ENCODE data around the gene NR4A3. TPM values are rescaled to one million over a fixed set of nuclear protein-coding genes. Genes with fewer than 3 reads are reported as not detected.
A peak's percentile ranks its signal among the peaks of the same experiment; 100 is the strongest.

Gene NR4A3
- polyA plus RNA-seq, 2 of the 4 experiments (the other 2 are of a cell fraction): 1.6 to 2.0 TPM

DNA sequence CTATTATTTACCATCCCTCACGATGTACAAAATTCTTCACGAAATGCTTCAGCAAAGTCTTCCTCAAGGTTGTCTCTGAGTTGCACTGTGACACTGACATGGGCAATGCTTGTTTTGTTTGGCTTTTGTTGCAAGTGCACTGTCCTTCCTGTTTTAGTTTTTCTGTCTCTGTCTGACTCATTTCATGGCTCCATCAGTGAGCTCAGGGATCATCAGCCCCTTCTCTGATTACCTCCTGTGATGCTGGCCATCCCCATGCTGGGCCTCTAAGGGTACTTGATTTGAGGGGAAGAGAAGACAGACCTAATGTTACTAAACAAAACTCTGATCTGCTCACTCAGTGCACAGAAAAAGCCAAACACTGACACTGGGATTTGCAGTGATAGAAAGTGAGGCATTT, 47.2 kb downstream of the NR4A3 start:
- H3K9me3 ChIP-seq: no peaks in the 10 kb centered on the region
- H3K4me2 ChIP-seq: no peak overlapping the region
- TF ChIP-seq, protein P1, sequence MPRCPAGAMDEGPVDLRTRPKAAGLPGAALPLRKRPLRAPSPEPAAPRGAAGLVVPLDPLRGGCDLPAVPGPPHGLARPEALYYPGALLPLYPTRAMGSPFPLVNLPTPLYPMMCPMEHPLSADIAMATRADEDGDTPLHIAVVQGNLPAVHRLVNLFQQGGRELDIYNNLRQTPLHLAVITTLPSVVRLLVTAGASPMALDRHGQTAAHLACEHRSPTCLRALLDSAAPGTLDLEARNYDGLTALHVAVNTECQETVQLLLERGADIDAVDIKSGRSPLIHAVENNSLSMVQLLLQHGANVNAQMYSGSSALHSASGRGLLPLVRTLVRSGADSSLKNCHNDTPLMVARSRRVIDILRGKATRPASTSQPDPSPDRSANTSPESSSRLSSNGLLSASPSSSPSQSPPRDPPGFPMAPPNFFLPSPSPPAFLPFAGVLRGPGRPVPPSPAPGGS (IDR thresholded peaks at IDR 0.05): no peak
- TF ChIP-seq CBX8 (IDR thresholded peaks at IDR 0.05) (no peak), SREBF2 (IDR thresholded peaks at IDR 0.05) (no peak)
- ATAC-seq (peak in 1 of 2 experiments; percentile 31; a peak in 2 of 6 replicates), FAIRE-seq (no peak), DNase-seq (ENCODE audit: low read depth in 1 of 2, low spot score in 1 of 2) (no peak)
- POLR2A ChIA-PET: no interaction called here
- CTCF ChIA-PET: interaction anchor here (1.1 to 3.5 kb wide), 2 partner anchors 13 to 14 kb away, joined by 3 to 9 read pairs; no protein-coding TSS in a partner anchor
- no peak overlapping the region for H3K4me3 ChIP-seq
- H3K27ac ChIP-seq: no peak overlapping the region
- 60% methylated on average over 2 of the region's 2 CpGs for WGBS (ENCODE audit: missing lambda C conversion rate)
- H3K4me1 ChIP-seq: 0 out of 3 replicates have a peak, but pooled peaks cover 4% of the 10 kb centered on the region

DNA sequence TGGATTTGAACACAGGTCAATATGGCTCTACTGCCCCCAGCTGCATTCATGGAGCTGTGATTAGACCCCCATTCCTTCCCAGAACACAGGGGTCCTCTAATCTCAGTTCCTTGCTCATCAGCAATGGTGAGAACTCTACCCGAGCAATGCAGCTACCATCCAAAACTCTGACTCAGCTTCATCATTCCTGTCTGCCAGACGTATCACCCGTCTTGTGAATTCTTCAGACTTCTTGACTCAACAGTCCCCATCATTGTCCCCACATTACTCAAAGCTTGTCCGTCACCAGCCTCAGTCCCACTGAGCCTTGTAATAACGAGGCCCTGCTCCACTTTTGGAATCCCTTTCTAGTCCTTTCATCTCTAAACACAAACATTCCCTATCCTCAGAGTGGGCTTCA, 48.4 kb downstream of the NR4A3 start:
- no peak for TF ChIP-seq GATA3 (IDR thresholded peaks at IDR 0.05; ENCODE audit: borderline replicate concordance)
- no peak for TF ChIP-seq RCOR1 (IDR thresholded peaks at IDR 0.05; ENCODE audit: low read depth, low read length)
- TF ChIP-seq EHF (CRISPR knock-in tag; IDR thresholded peaks at IDR 0.05): no peak
- TF ChIP-seq MAFK (IDR thresholded peaks at IDR 0.05; ENCODE audit: partially characterized antibody): no peak
- TF ChIP-seq CHD2 (IDR thresholded peaks at IDR 0.05; ENCODE audit: low read length, partially characterized antibody): no peak
- no peak for TF ChIP-seq MYC (IDR thresholded peaks at IDR 0.05; ENCODE audit: borderline replicate concordance, low read length)
- no peak for TF ChIP-seq POLR2AphosphoS2 (conservative IDR thresholded peaks at IDR 0.05; ENCODE audit: low read length)
- no peak for TF ChIP-seq POLR2A (IDR thresholded peaks at IDR 0.05; ENCODE audit: low read length)
- no peak for TF ChIP-seq RAD21 (conservative IDR thresholded peaks at IDR 0.05 in 1 of 2, IDR thresholded peaks at IDR 0.05 in 1 of 2)
- no peak for TF ChIP-seq TFCP2L1 (CRISPR knock-in tag; IDR thresholded peaks at IDR 0.05)
- no peak for TF ChIP-seq NFE2L2 (conservative IDR thresholded peaks at IDR 0.05; ENCODE audit: low read length)
- no peak for TF ChIP-seq HOXB5 (CRISPR knock-in tag; IDR thresholded peaks at IDR 0.05)
- WGBS (ENCODE audit: missing lambda C conversion rate): 49% methylated on average over 5 of the region's 5 CpGs
- Histone ChIP-seq H3K4me3 (no peak overlapping the region), H3K27ac (no peak overlapping the region), H3K4me2 (no peak overlapping the region), H3K9me3 (no peaks in the 10 kb centered on the region), H3K4me1 (0 out of 3 replicates have a peak, but pooled peaks cover 4% of the 10 kb centered on the region)
- FAIRE-seq: no peak
- no peak for DNase-seq (ENCODE audit: low read depth in 1 of 2, low spot score in 1 of 2)
- POLR2A ChIA-PET: no interaction called here
- CTCF ChIA-PET: interaction anchor here (3.5 kb wide), 1 partner anchor 14 kb away, joined by 9 read pairs; no protein-coding TSS in a partner anchor
- peak in 1 of 2 experiments; percentile 18; a peak in 1 of 6 replicates for ATAC-seq

DNA sequence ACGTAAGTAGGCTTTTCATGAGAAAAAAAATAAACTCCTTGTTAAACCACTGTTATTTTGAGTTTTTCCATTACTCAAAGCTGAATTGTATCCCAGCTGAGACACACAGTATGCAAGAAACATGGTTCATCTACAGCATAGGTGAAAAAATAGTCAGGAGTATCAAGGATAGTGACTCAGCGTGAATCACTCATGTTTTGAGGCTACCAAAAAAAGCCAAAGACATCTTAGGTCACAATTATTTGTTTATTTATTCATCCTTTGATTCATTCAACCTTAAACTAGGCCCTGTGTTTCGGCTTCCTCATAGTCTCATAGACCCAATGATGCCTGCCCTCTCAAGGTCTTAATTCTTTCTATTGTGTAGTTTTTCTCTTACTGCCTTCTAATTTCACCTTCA, 51.8 kb downstream of the NR4A3 start:
- DNase-seq (ENCODE audit: low read depth in 1 of 2, low spot score in 1 of 2) (peak in 1 of 2 experiments; percentile 18), FAIRE-seq (no peak), ATAC-seq (peak in 1 of 2 experiments; percentile 43; a peak in 2 of 6 replicates)
- 38% methylated on average over 3 of the region's 3 CpGs for WGBS (ENCODE audit: missing lambda C conversion rate)
- H3K27ac ChIP-seq: no peak overlapping the region
- ChIA-PET CTCF (no interaction called here), POLR2A (no interaction called here)
- TF ChIP-seq JUNB (IDR thresholded peaks at IDR 0.05): 0 out of 2 replicates have a peak, but pooled peaks have one; percentile 19
- TF ChIP-seq HDAC2 (IDR thresholded peaks at IDR 0.05): no peak
- no peak for TF ChIP-seq POLR2AphosphoS2 (conservative IDR thresholded peaks at IDR 0.05; ENCODE audit: low read length)
- no peak for TF ChIP-seq MAFK (IDR thresholded peaks at IDR 0.05; ENCODE audit: partially characterized antibody)
- no peak for TF ChIP-seq EHMT2 (IDR thresholded peaks at IDR 0.05; ENCODE audit: low read depth)
- no peak for TF ChIP-seq FOSL2 (IDR thresholded peaks at IDR 0.05)
- peak; percentile 42; the same call in 1 of the 2 replicates for TF ChIP-seq FOSL2 (CRISPR knock-in tag; IDR thresholded peaks at IDR 0.05)
- H3K4me1 ChIP-seq: 0 out of 3 replicates have a peak, but pooled peaks cover 4% of the 10 kb centered on the region
- no peak overlapping the region for H3K4me2 ChIP-seq
- no peak overlapping the region for H3K4me3 ChIP-seq
- H3K9me3 ChIP-seq: no peaks in the 10 kb centered on the region

DNA sequence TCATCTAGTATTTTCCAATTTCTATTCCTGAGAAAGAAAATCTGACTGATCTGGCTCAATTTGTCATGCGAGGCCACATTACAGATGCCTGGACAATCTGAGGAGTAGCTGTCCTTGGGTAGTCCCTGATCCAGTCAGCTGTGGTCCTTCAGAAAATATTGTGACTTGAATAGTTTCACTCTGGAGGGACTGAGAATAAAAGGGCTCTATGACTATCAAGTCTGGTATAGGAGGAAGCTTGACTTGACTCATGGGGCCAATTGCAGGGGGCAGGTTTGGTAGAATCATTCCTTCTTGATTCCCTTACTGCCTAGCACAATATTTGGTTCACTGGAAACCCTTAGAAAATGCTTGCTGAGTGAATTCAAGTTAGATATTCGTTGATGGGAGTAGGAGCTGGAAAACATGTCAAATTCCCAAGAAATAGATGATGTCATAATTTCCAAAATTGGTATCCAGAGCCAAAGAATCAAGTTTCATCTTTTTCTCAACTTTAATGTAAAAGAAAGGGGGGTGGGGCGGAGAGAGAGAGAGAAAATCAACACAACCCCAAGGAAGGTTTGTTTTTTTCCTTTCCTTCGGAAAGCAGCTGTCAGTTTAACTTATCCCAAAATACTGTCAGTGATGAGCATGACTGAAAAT, 52.4 kb downstream of the NR4A3 start:
- no peak for FAIRE-seq
- 49% methylated on average over 4 of the region's 4 CpGs for WGBS (ENCODE audit: missing lambda C conversion rate)
- DNase-seq (ENCODE audit: low read depth in 1 of 2, low spot score in 1 of 2): no peak
- TF ChIP-seq, protein P2, sequence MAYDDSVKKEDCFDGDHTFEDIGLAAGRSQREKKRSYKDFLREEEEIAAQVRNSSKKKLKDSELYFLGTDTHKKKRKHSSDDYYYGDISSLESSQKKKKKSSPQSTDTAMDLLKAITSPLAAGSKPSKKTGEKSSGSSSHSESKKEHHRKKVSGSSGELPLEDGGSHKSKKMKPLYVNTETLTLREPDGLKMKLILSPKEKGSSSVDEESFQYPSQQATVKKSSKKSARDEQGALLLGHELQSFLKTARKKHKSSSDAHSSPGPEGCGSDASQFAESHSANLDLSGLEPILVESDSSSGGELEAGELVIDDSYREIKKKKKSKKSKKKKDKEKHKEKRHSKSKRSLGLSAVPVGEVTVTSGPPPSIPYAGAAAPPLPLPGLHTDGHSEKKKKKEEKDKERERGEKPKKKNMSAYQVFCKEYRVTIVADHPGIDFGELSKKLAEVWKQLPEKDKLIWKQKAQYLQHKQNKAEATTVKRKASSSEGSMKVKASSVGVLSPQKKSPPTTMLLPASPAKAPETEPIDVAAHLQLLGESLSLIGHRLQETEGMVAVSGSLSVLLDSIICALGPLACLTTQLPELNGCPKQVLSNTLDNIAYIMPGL (CRISPR knock-in tag; IDR thresholded peaks at IDR 0.05; ENCODE audit: borderline replicate concordance): no peak
- TF ChIP-seq HEYL (CRISPR knock-in tag; IDR thresholded peaks at IDR 0.05) (no peak), NFE2L2 (conservative IDR thresholded peaks at IDR 0.05; ENCODE audit: low read length) (no peak), CEBPB (IDR thresholded peaks at IDR 0.05) (no peak), CHD2 (IDR thresholded peaks at IDR 0.05; ENCODE audit: low read length, partially characterized antibody) (no peak), NPAS2 (CRISPR knock-in tag; IDR thresholded peaks at IDR 0.05; ENCODE audit: borderline replicate concordance) (no peak), ZSCAN20 (CRISPR knock-in tag; IDR thresholded peaks at IDR 0.05) (no peak), SMC3 (IDR thresholded peaks at IDR 0.05) (no peak), CBX2 (IDR thresholded peaks at IDR 0.05; ENCODE audit: borderline replicate concordance, low read depth) (no peak), MAZ (IDR thresholded peaks at IDR 0.05; ENCODE audit: borderline replicate concordance, low read depth, low read length) (no peak), HOXB5 (CRISPR knock-in tag; IDR thresholded peaks at IDR 0.05) (no peak)
- TF ChIP-seq, protein P3, sequence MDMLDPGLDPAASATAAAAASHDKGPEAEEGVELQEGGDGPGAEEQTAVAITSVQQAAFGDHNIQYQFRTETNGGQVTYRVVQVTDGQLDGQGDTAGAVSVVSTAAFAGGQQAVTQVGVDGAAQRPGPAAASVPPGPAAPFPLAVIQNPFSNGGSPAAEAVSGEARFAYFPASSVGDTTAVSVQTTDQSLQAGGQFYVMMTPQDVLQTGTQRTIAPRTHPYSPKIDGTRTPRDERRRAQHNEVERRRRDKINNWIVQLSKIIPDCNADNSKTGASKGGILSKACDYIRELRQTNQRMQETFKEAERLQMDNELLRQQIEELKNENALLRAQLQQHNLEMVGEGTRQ (IDR thresholded peaks at IDR 0.05): no peak
- H3K9me3 ChIP-seq: no peaks in the 10 kb centered on the region
- H3K4me3 ChIP-seq: no peak overlapping the region
- H3K4me1 ChIP-seq: 0 out of 3 replicates have a peak, but pooled peaks cover 4% of the 10 kb centered on the region
- no peak overlapping the region for H3K4me2 ChIP-seq
- ATAC-seq: no peak
- H3K27ac ChIP-seq: no peak overlapping the region
- CTCF ChIA-PET: no interaction called here
- POLR2A ChIA-PET: no interaction called here
